ENCODE results near the gene RASSF4. TPM values are rescaled to one million over a fixed set of nuclear protein-coding genes. Genes with fewer than 3 reads are reported as not detected.
A peak's percentile ranks its signal among the peaks of the same experiment; 100 is the strongest.

Gene RASSF4
- total RNA-seq (2014; rRNA removed; shearing (Covaris generic)): 9.1 and 13.6 TPM in 2 replicates

GRCh38 chr10:44959247-44960087 lies at the start of gene RASSF4:
RASSF4 (plus strand) TSS chr10:44959802; CDS start chr10:44970203, 10,401 bp downstream.
- H3K36me3 ChIP-seq (replicated peaks; ENCODE audit: control insufficient read depth, insufficient read depth, low read length): no peaks in the 10 kb centered on the region
- peaks cover 5% of the 10 kb centered on the region for H3K27me3 ChIP-seq (ENCODE audit: control insufficient read depth, insufficient read depth, low read length)
- peak within 1 kb of the TSS; percentile 74 for H3K4me3 ChIP-seq (ENCODE audit: insufficient read depth, low read depth, low read length)
- peak; percentile 99 for DNase-seq

- no peak overlapping the region for H3K4me3 ChIP-seq (ENCODE audit: insufficient read depth, low read depth, low read length)
- H3K27me3 ChIP-seq (ENCODE audit: control insufficient read depth, insufficient read depth, low read length): no peaks in the 10 kb centered on the region; the same call in 1 of the 2 replicates
- no peak for DNase-seq
- no peaks in the 10 kb centered on the region for H3K36me3 ChIP-seq (replicated peaks; ENCODE audit: control insufficient read depth, insufficient read depth, low read length)
Observed at GRCh38 chr10:44909910-44910309, 49.7 kb upstream of the RASSF4 start.

- Histone ChIP-seq H3K4me3 (ENCODE audit: insufficient read depth, low read depth, low read length) (no peak overlapping the region), H3K36me3 (replicated peaks; ENCODE audit: control insufficient read depth, insufficient read depth, low read length) (no peaks in the 10 kb centered on the region), H3K27me3 (ENCODE audit: control insufficient read depth, insufficient read depth, low read length) (no peaks in the 10 kb centered on the region; the same call in 1 of the 2 replicates)
- no peak for DNase-seq
Observed at GRCh38 chr10:44910602-44911001, 49.0 kb upstream of the RASSF4 start.

- no peaks in the 10 kb centered on the region for H3K36me3 ChIP-seq (replicated peaks; ENCODE audit: control insufficient read depth, insufficient read depth, low read length)
- no peak within 1 kb of the TSS for H3K4me3 ChIP-seq (ENCODE audit: insufficient read depth, low read depth, low read length)
- DNase-seq: peak; percentile 88
- H3K27me3 ChIP-seq (ENCODE audit: control insufficient read depth, insufficient read depth, low read length): no peaks in the 10 kb centered on the region; the same call in 1 of the 2 replicates
Observed at GRCh38 chr10:44911081-44911540, 48.5 kb upstream of the RASSF4 start, which contains the start of gene TMEM72. TMEM72 (plus strand) TSS chr10:44911337; CDS start chr10:44911513, 176 bp downstream.

- Histone ChIP-seq H3K4me3 (ENCODE audit: insufficient read depth, low read depth, low read length) (no peak overlapping the region), H3K27me3 (ENCODE audit: control insufficient read depth, insufficient read depth, low read length) (no peaks in the 10 kb centered on the region; the same call in 1 of the 2 replicates), H3K36me3 (replicated peaks; ENCODE audit: control insufficient read depth, insufficient read depth, low read length) (no peaks in the 10 kb centered on the region)
- no peak for DNase-seq
Observed at GRCh38 chr10:44911951-44912350, 47.7 kb upstream of the RASSF4 start.

GRCh38 chr10:44913350-44914081 lies 46.1 kb upstream of the RASSF4 start:
- no peak for DNase-seq
- H3K36me3 ChIP-seq (replicated peaks; ENCODE audit: control insufficient read depth, insufficient read depth, low read length): no peaks in the 10 kb centered on the region
- H3K27me3 ChIP-seq (ENCODE audit: control insufficient read depth, insufficient read depth, low read length): no peaks in the 10 kb centered on the region; the same call in 1 of the 2 replicates
- H3K4me3 ChIP-seq (ENCODE audit: insufficient read depth, low read depth, low read length): no peak overlapping the region

GRCh38 chr10:44914891-44915290 lies 44.7 kb upstream of the RASSF4 start:
- no peak for DNase-seq
- no peaks in the 10 kb centered on the region for H3K36me3 ChIP-seq (replicated peaks; ENCODE audit: control insufficient read depth, insufficient read depth, low read length)
- H3K27me3 ChIP-seq (ENCODE audit: control insufficient read depth, insufficient read depth, low read length): no peaks in the 10 kb centered on the region; the same call in 1 of the 2 replicates
- no peak overlapping the region for H3K4me3 ChIP-seq (ENCODE audit: insufficient read depth, low read depth, low read length)

- Histone ChIP-seq H3K36me3 (replicated peaks; ENCODE audit: control insufficient read depth, insufficient read depth, low read length) (no peaks in the 10 kb centered on the region), H3K27me3 (ENCODE audit: control insufficient read depth, insufficient read depth, low read length) (no peaks in the 10 kb centered on the region; the same call in 1 of the 2 replicates), H3K4me3 (ENCODE audit: insufficient read depth, low read depth, low read length) (no peak overlapping the region)
- DNase-seq: no peak
Observed at GRCh38 chr10:44916429-44916828, 43.2 kb upstream of the RASSF4 start.

GRCh38 chr10:44917848-44918247 lies 41.8 kb upstream of the RASSF4 start:
- H3K27me3 ChIP-seq (ENCODE audit: control insufficient read depth, insufficient read depth, low read length): no peaks in the 10 kb centered on the region
- no peaks in the 10 kb centered on the region for H3K36me3 ChIP-seq (replicated peaks; ENCODE audit: control insufficient read depth, insufficient read depth, low read length)
- no peak overlapping the region for H3K4me3 ChIP-seq (ENCODE audit: insufficient read depth, low read depth, low read length)
- no peak for DNase-seq

GRCh38 chr10:44920252-44920651 lies 39.4 kb upstream of the RASSF4 start:
- no peaks in the 10 kb centered on the region for H3K36me3 ChIP-seq (replicated peaks; ENCODE audit: control insufficient read depth, insufficient read depth, low read length)
- H3K4me3 ChIP-seq (ENCODE audit: insufficient read depth, low read depth, low read length): no peak overlapping the region
- DNase-seq: no peak
- H3K27me3 ChIP-seq (ENCODE audit: control insufficient read depth, insufficient read depth, low read length): no peaks in the 10 kb centered on the region

GRCh38 chr10:44921061-44921460 lies 38.5 kb upstream of the RASSF4 start:
- no peaks in the 10 kb centered on the region for H3K27me3 ChIP-seq (ENCODE audit: control insufficient read depth, insufficient read depth, low read length)
- no peak overlapping the region for H3K4me3 ChIP-seq (ENCODE audit: insufficient read depth, low read depth, low read length)
- H3K36me3 ChIP-seq (replicated peaks; ENCODE audit: control insufficient read depth, insufficient read depth, low read length): no peaks in the 10 kb centered on the region
- DNase-seq: no peak

GRCh38 chr10:44921506-44921905 lies 38.1 kb upstream of the RASSF4 start:
- no peak for DNase-seq
- Histone ChIP-seq H3K4me3 (ENCODE audit: insufficient read depth, low read depth, low read length) (no peak overlapping the region), H3K27me3 (ENCODE audit: control insufficient read depth, insufficient read depth, low read length) (no peaks in the 10 kb centered on the region), H3K36me3 (replicated peaks; ENCODE audit: control insufficient read depth, insufficient read depth, low read length) (no peaks in the 10 kb centered on the region)

- no peak for DNase-seq
- H3K4me3 ChIP-seq (ENCODE audit: insufficient read depth, low read depth, low read length): no peak overlapping the region
- no peaks in the 10 kb centered on the region for H3K36me3 ChIP-seq (replicated peaks; ENCODE audit: control insufficient read depth, insufficient read depth, low read length)
- H3K27me3 ChIP-seq (ENCODE audit: control insufficient read depth, insufficient read depth, low read length): no peaks in the 10 kb centered on the region
Observed at GRCh38 chr10:44922021-44922420, 37.6 kb upstream of the RASSF4 start.

GRCh38 chr10:44922796-44923545 lies 36.6 kb upstream of the RASSF4 start:
- Histone ChIP-seq H3K27me3 (ENCODE audit: control insufficient read depth, insufficient read depth, low read length) (no peaks in the 10 kb centered on the region), H3K4me3 (ENCODE audit: insufficient read depth, low read depth, low read length) (no peak overlapping the region), H3K36me3 (replicated peaks; ENCODE audit: control insufficient read depth, insufficient read depth, low read length) (no peaks in the 10 kb centered on the region)
- no peak for DNase-seq

Measured in H7 (cell line).